GM12872 (cell line): ENCODE measurements around the gene IGF2BP2.

Source experiments
- TF ChIP-seq, protein P1 (sequence below): IDR thresholded peaks from 3 replicates; pipeline ENCODE4 v1.5.1; 2011; ENCODE audit warnings: low read depth, mild to moderate bottlenecking, low read length, moderate library complexity; ENCODE audit not compliant: insufficient read depth

The IGF2BP2 gene

DNA sequence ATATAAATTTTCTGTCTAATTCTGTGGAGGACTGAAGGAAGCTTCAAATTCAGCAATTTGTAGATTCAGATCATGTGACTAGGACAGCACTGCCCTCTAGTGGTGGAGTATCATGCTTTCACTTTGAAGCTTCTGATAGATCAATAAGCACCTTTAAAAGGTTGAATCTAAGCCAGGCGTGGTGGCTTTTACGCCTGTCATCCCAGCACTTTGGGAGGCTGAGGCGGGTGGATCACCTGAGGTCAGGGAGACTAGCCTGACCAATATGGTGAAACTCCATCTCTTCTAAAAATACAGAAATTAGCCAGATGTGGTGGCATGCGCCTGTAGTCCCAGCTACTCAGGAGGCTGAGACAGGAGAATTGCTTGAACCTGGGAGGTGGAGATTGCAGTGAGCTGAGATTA is 56.3 kb downstream of the IGF2BP2 start:
- TF ChIP-seq, protein P1, sequence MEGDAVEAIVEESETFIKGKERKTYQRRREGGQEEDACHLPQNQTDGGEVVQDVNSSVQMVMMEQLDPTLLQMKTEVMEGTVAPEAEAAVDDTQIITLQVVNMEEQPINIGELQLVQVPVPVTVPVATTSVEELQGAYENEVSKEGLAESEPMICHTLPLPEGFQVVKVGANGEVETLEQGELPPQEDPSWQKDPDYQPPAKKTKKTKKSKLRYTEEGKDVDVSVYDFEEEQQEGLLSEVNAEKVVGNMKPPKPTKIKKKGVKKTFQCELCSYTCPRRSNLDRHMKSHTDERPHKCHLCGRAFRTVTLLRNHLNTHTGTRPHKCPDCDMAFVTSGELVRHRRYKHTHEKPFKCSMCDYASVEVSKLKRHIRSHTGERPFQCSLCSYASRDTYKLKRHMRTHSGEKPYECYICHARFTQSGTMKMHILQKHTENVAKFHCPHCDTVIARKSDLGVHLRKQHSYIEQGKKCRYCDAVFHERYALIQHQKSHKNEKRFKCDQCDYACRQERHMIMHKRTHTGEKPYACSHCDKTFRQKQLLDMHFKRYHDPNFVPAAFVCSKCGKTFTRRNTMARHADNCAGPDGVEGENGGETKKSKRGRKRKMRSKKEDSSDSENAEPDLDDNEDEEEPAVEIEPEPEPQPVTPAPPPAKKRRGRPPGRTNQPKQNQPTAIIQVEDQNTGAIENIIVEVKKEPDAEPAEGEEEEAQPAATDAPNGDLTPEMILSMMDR: peak; percentile 74

DNA sequence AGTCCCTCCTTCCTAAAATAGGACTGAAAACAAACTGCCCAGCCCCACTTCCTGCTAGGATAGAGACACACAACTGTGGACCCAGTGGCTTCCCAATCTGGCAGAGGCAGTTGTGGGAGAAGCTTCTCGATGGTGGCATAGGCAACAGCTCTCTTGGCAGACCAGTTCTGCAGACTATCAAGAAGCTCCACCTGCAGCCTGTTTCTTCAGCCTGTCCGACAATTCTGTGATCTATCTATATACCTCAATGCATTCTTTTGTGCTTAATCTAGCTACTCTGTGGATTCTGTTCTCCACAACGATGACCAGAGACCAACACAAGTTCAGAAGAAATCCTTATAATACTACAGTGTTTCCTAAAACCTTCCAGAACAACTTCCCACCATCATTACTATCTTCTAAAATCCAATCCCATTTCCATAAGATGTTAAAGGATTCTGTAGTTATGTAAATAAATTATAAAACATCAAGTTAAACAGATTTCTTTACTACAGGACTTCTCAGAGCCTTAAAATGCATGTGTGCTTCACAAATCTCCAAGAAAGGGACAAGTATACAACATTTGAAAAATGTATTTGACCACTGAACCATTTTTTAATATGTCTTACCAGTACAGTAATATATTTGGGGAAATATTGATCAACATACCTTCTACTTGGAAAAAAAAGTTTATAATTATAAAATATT is 57.7 kb downstream of the IGF2BP2 start:
- TF ChIP-seq, protein P1: no peak

DNA sequence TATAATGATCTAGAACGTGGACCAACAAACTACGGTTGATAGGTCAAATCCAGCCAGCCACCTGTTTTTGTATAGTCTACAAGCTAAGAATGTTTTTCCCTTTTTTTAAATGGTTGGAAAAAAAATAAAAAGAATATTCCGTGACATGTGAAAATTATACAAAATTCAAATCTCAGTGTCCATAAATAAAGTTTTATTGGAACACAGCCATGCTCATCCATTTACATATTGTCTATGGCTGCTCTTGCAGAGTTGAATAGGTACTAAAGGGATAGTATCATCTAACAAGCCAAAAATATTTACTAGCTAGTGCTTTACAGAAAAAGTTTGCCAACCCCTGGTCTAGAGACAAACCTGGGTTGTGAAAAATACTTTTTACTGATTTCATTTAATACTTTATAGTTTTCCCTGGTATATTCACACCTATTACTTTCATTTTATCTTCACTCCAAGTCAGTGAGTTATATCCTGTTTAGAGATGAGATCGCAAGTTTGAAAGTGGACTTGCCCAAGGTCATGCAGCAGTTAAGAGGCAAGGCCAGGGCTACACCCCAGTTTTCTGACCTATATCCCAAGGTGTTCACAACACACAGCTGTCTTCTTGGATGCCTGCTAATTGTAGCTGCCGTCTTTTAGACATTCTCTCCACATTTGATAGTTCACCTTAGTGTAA is 58.4 kb downstream of the IGF2BP2 start:
- TF ChIP-seq, protein P1: no peak

DNA sequence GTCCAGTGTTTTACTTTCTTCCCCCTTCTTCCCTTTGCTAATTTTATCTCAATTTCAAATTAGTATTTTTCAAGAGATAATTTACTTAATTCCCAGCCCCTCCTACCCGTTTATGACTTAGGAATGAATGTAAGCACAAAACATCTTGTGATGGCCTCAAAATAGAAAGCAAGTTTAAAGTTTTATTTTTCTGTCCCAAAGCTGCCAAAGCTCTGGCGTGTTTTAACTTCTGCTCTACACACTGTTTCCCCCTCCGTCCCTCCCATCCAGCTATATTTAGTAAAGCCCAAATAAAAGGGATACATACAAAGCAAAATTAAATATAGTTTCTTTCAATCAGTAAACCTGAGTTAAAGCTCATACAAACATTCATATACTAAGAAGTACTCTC is 59.9 kb downstream of the IGF2BP2 start:
- TF ChIP-seq, protein P1: no peak

DNA sequence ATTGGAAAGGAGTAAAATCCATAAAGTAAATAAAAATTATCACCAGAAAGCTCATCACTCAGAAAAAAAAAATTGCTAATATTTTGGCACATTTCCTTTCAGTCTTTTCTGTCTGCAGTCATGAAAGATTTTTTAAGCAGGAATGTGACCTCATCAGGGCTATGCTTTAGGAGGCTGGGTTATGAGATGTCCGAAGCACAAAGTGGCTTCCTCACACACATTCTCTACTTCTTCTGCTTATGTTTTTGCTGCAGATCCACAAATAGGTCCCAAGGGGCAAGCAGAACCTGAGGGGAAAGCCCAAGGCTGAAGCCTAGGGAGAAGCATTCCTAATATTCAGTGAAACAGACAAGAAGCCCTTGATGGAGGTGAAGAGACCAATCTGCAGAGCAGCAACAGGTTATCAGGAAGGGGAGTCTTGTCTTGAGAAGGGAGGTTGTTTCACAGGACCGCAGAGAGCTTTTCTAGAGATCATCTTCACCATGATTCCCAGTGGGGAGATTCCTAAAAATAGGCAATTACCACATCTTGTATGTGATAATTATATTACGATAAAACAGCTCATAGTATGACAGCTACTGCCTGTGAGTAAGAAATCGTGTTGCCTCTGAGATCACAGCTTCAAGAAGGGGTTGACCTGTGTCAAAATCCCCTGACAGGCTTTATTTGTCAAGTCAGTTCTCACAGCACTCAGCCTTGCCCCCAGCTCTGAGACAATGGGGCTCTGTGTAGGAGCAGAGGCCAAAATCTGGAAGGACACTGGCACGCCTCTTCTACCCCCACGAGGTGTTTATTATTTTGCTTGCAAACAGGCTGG is 60.5 kb downstream of the IGF2BP2 start:
- TF ChIP-seq, protein P1: no peak

DNA sequence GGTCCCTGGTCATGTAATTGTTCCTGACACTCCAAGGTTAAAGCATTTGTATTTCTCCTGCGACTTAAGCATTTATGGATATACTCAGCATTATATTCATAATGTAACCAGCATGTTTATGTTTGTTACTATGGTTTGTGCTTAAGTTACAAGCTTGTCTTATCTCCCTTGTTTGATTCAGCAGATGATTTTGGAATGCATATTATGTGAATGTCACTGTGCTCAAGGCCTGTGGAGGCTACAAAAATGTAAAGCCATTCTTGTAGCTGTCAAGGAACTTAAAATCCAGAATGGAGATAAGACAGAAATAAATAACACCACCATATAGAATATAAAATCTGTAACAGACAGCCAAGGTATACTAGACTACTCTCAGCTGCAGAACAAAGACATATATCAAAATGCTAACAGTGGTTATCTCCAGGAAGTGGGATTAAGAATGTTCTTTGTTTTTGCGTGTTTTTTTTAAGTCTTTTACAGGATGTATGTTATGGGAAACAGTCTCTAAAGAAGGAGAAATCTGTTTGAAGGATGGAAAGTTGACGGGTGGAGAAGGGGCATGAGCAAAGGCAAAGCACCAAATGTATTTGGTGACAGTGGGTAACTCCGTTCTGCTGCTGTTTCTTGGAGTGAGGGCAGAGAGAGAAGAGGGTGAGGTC is 61.4 kb downstream of the IGF2BP2 start:
- TF ChIP-seq, protein P1: no peak

DNA sequence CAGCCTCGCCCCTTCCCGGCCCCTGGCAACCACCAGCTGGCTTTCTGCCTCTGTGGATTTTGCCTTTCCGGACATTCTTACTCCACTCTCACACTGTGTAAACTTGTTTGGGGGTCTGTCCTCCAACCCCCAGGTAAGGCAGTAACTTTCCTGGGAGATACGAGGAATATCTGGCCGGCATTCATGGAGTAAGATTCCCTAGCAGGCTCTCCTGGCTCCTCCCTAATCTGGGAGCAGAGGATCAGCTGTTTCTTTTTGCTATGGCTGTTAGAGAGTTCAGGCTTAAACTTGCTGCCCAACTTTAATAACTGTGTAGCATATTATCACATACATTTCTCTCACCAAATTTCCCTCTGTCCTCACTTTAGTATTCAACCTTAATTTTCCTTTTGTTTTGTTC is 64.3 kb downstream of the IGF2BP2 start:
- TF ChIP-seq, protein P1: no peak
